ENCODE data around the gene QSOX1.

Gene QSOX1

DNA sequence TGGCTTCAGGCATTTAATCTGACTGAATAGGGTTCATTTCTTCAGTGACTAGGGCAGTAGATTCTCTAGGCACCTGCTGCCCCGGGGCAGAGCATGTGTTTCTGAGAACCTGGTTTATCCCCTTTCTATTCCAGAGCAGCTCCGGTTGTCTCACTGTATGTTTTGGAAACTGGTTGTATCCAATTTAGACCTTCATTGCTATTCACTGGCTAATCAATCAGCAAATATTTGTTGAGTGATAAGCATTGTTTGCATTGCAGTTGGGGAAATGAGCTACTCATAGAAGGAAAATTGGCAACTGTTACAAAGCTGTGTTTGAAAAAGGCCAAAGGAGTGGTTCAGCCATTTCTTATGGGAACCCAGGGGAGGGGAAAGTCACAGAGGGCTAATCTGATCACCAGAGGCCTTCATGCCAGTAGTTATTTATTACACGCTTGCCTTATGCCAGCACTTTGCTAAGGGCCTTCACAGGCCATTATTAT is 2.9 kb downstream of the QSOX1 start:
- Histone ChIP-seq H3K27ac (ENCODE audit: low read length) (no peak overlapping the region), H3K79me2 (ENCODE audit: low read length) (no peaks in the 10 kb centered on the region), H2AFZ (ENCODE audit: low read depth, low read length) (no peak overlapping the region), H3K4me1 (ENCODE audit: low read length) (peaks cover 16% of the 10 kb centered on the region), H3K9ac (ENCODE audit: low read length) (no peak overlapping the region), H3K36me3 (replicated peaks; ENCODE audit: low read depth, low read length) (no peaks in the 10 kb centered on the region), H3K4me3 (ENCODE audit: low read length) (no peak overlapping the region), H4K20me1 (ENCODE audit: insufficient read depth, low read length) (no peaks in the 10 kb centered on the region), H3K9me3 (ENCODE audit: insufficient read depth, low read length) (no peaks in the 10 kb centered on the region), H3K4me2 (ENCODE audit: low read length) (no peak overlapping the region), H3K27me3 (ENCODE audit: low read depth, low read length) (no peaks in the 10 kb centered on the region)
- TF ChIP-seq EZH2phosphoT487 (IDR thresholded peaks at IDR 0.05; ENCODE audit: low read depth), result no peak
- TF ChIP-seq, protein P1, sequence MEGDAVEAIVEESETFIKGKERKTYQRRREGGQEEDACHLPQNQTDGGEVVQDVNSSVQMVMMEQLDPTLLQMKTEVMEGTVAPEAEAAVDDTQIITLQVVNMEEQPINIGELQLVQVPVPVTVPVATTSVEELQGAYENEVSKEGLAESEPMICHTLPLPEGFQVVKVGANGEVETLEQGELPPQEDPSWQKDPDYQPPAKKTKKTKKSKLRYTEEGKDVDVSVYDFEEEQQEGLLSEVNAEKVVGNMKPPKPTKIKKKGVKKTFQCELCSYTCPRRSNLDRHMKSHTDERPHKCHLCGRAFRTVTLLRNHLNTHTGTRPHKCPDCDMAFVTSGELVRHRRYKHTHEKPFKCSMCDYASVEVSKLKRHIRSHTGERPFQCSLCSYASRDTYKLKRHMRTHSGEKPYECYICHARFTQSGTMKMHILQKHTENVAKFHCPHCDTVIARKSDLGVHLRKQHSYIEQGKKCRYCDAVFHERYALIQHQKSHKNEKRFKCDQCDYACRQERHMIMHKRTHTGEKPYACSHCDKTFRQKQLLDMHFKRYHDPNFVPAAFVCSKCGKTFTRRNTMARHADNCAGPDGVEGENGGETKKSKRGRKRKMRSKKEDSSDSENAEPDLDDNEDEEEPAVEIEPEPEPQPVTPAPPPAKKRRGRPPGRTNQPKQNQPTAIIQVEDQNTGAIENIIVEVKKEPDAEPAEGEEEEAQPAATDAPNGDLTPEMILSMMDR (IDR thresholded peaks at IDR 0.05; ENCODE audit: low read depth, low read length), result no peak

- Histone ChIP-seq H3K36me3 (replicated peaks; ENCODE audit: low read depth, low read length) (no peaks in the 10 kb centered on the region), H3K27ac (ENCODE audit: low read length) (no peak overlapping the region), H3K4me3 (ENCODE audit: low read length) (no peak overlapping the region), H2AFZ (ENCODE audit: low read depth, low read length) (no peak overlapping the region), H3K9ac (ENCODE audit: low read length) (no peak overlapping the region), H3K4me1 (ENCODE audit: low read length) (peaks cover 15% of the 10 kb centered on the region), H3K79me2 (ENCODE audit: low read length) (no peaks in the 10 kb centered on the region), H3K27me3 (ENCODE audit: low read depth, low read length) (no peaks in the 10 kb centered on the region), H3K9me3 (ENCODE audit: insufficient read depth, low read length) (no peaks in the 10 kb centered on the region), H4K20me1 (ENCODE audit: insufficient read depth, low read length) (no peaks in the 10 kb centered on the region), H3K4me2 (ENCODE audit: low read length) (no peak overlapping the region)
- TF ChIP-seq, protein P1 (IDR thresholded peaks at IDR 0.05; ENCODE audit: low read depth, low read length), result no peak
- TF ChIP-seq EZH2phosphoT487 (IDR thresholded peaks at IDR 0.05; ENCODE audit: low read depth), result no peak
These were observed 3.8 kb downstream of the QSOX1 start for GRCh38 chr1:180158149-180159147.

GRCh38 chr1:180160357-180160756 is 5.7 kb downstream of the QSOX1 start:
- Histone ChIP-seq H3K4me2 (ENCODE audit: low read length) (no peak overlapping the region), H3K27ac (ENCODE audit: low read length) (no peak overlapping the region), H3K27me3 (ENCODE audit: low read depth, low read length) (no peaks in the 10 kb centered on the region), H3K9ac (ENCODE audit: low read length) (no peak overlapping the region), H3K4me3 (ENCODE audit: low read length) (no peak overlapping the region), H3K79me2 (ENCODE audit: low read length) (no peaks in the 10 kb centered on the region), H4K20me1 (ENCODE audit: insufficient read depth, low read length) (no peaks in the 10 kb centered on the region), H3K9me3 (ENCODE audit: insufficient read depth, low read length) (no peaks in the 10 kb centered on the region), H3K36me3 (replicated peaks; ENCODE audit: low read depth, low read length) (no peaks in the 10 kb centered on the region), H3K4me1 (ENCODE audit: low read length) (peaks cover 10% of the 10 kb centered on the region; the same call in 1 of the 2 replicates), H2AFZ (ENCODE audit: low read depth, low read length) (no peak overlapping the region)
- TF ChIP-seq, protein P1 (IDR thresholded peaks at IDR 0.05; ENCODE audit: low read depth, low read length), result no peak
- no peak for TF ChIP-seq EZH2phosphoT487 (IDR thresholded peaks at IDR 0.05; ENCODE audit: low read depth)

- Histone ChIP-seq H3K9ac (ENCODE audit: low read length) (no peak overlapping the region), H3K27me3 (ENCODE audit: low read depth, low read length) (no peaks in the 10 kb centered on the region), H2AFZ (ENCODE audit: low read depth, low read length) (no peak overlapping the region), H3K9me3 (ENCODE audit: insufficient read depth, low read length) (no peaks in the 10 kb centered on the region), H3K36me3 (replicated peaks; ENCODE audit: low read depth, low read length) (no peaks in the 10 kb centered on the region), H3K4me2 (ENCODE audit: low read length) (no peak overlapping the region), H3K4me3 (ENCODE audit: low read length) (no peak overlapping the region), H3K4me1 (ENCODE audit: low read length) (no peaks in the 10 kb centered on the region), H3K79me2 (ENCODE audit: low read length) (no peaks in the 10 kb centered on the region), H3K27ac (ENCODE audit: low read length) (no peak overlapping the region), H4K20me1 (ENCODE audit: insufficient read depth, low read length) (no peaks in the 10 kb centered on the region)
- TF ChIP-seq, protein P1 (IDR thresholded peaks at IDR 0.05; ENCODE audit: low read depth, low read length), result no peak
- no peak for TF ChIP-seq EZH2phosphoT487 (IDR thresholded peaks at IDR 0.05; ENCODE audit: low read depth)
These were observed 8.4 kb downstream of the QSOX1 start for GRCh38 chr1:180163041-180163440.

All from OCI-LY3 (cell line).